Activated naive CD4-positive, alpha-beta T cell treated with anti-CD3 and anti-CD28 coated beads for 36 hours (primary cell): ENCODE data around the gene PATJ. TPM values are rescaled to one million over a fixed set of nuclear protein-coding genes. Genes with fewer than 3 reads are reported as not detected.

Experiments used
- CTCF ChIA-PET: fragments of 350-600 bp; sonication (Branson Sonifier 250); formaldehyde crosslinking; loops from one replicate; lab custom pipeline; 2021; ENCODE audit warnings: antibody characterized with exemption; lab: Charles Lee
- DNase-seq: peaks from one replicate; pipeline ENCODE4 v3.0.0-alpha.2; 2020
- H3K27ac Mint-ChIP-seq: one replicate; pipeline ENCODE4 v1.8.0; 2021; ENCODE audit warnings: mild to moderate bottlenecking, mixed read lengths
- H3K27me3 Mint-ChIP-seq: one replicate; pipeline ENCODE4 v1.8.0; 2021; ENCODE audit warnings: low read depth, mixed read lengths
- H3K36me3 Mint-ChIP-seq: one replicate; pipeline ENCODE4 v1.8.0; 2021; ENCODE audit warnings: low read depth, mixed read lengths
- H3K4me1 Mint-ChIP-seq: one replicate; pipeline ENCODE4 v1.8.0; 2021; ENCODE audit warnings: low read depth, mixed read lengths
- H3K4me3 Mint-ChIP-seq: one replicate; pipeline ENCODE4 v1.8.0; 2021; ENCODE audit warnings: mild to moderate bottlenecking, moderate library complexity, mixed read lengths
- H3K9me3 Mint-ChIP-seq: one replicate; pipeline ENCODE4 v1.8.0; 2021; ENCODE audit warnings: mixed read lengths
- intact Hi-C: fragments of 100-400 bp; cut with micrococcal nuclease; formaldehyde crosslinking; loops from one replicate; pipeline ENCODE4 v1.15.1; 2023
- total RNA-seq, 2 experiments: library from RNA; stranded (reverse); gene quantifications; one replicate each; pipeline ENCODE4 v1.2.3, GENCODE V29; 2021

Gene PATJ
- total RNA-seq, 2 experiments from 2014 or later = 13.3 to 13.5 TPM

GRCh38 chr1:62082456-62083363 is 340.4 kb downstream of the PATJ start:
- peaks cover 2% of the 10 kb centered on the region for H3K36me3 Mint-ChIP-seq
- no peak overlapping the region for H3K27ac Mint-ChIP-seq
- H3K27me3 Mint-ChIP-seq = no peaks in the 10 kb centered on the region
- CTCF ChIA-PET = interaction anchor here (0.5 to 2.4 kb wide), 30 partner anchors 10 to 951 kb away, joined by 3 to 20 read pairs (median 4); no protein-coding TSS in a partner anchor
- no peaks in the 10 kb centered on the region for H3K4me1 Mint-ChIP-seq
- intact Hi-C loops = loop anchor here (1.0 to 5.0 kb wide), 4 partner anchors 49 to 665 kb away; no protein-coding TSS in a partner anchor
- H3K9me3 Mint-ChIP-seq = no peaks in the 10 kb centered on the region
- H3K4me3 Mint-ChIP-seq = no peak overlapping the region
- DNase-seq = peak; percentile 62

GRCh38 chr1:62084310-62084890 is 342.1 kb downstream of the PATJ start:
- Mint-ChIP-seq H3K27me3 (no peaks in the 10 kb centered on the region), H3K9me3 (no peaks in the 10 kb centered on the region), H3K4me1 (no peaks in the 10 kb centered on the region), H3K4me3 (no peak overlapping the region), H3K36me3 (peaks cover 4% of the 10 kb centered on the region), H3K27ac (no peak overlapping the region)
- DNase-seq = no peak
- intact Hi-C loops = loop anchor here (5.0 kb wide), 1 partner anchor 663 kb away; no protein-coding TSS in a partner anchor
- CTCF ChIA-PET = interaction anchor here (0.9 to 1.6 kb wide), 4 partner anchors 9 to 60 kb away, joined by 3 to 4 read pairs (median 3); no protein-coding TSS in a partner anchor

- no peak overlapping the region for H3K4me3 Mint-ChIP-seq
- no peaks in the 10 kb centered on the region for H3K9me3 Mint-ChIP-seq
- no peaks in the 10 kb centered on the region for H3K4me1 Mint-ChIP-seq
- H3K27me3 Mint-ChIP-seq = no peaks in the 10 kb centered on the region
- CTCF ChIA-PET = interaction anchor here (0.6 kb wide), 1 partner anchor 242 kb away, joined by 3 read pairs; no protein-coding TSS in a partner anchor
- peaks cover 4% of the 10 kb centered on the region for H3K36me3 Mint-ChIP-seq
- no peak for DNase-seq
- intact Hi-C loops = no loop called here
- H3K27ac Mint-ChIP-seq = no peak overlapping the region
Measured at GRCh38 chr1:62088439-62088838, 346.2 kb downstream of the PATJ start.

DNA sequence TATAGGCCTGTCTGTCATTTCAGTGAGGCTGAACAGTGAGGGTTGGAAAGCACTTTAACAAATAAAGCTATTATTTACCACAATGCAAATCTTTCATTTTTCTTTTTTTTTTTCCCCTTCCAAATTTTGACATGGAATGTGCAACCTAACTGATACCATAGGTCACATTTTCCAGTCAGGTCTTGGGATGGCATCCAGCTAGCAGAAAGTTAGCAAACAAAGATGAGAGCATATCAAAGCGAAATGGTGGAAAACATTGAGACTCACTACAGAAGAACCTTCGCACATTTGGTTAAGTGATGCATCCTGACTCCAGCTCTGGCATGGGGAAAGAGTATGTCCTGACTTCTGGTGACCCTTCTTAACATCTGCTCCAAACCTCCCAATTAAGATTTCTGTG is 347.3 kb downstream of the PATJ start:
- Mint-ChIP-seq H3K4me1 (no peaks in the 10 kb centered on the region), H3K36me3 (peaks cover 4% of the 10 kb centered on the region), H3K27ac (no peak overlapping the region), H3K9me3 (no peaks in the 10 kb centered on the region), H3K4me3 (no peak overlapping the region), H3K27me3 (no peaks in the 10 kb centered on the region)
- CTCF ChIA-PET = interaction anchor here (0.8 to 1.0 kb wide), 2 partner anchors 13 to 15 kb away, joined by 3 to 4 read pairs; no protein-coding TSS in a partner anchor
- no peak for DNase-seq
- intact Hi-C loops = no loop called here

DNA sequence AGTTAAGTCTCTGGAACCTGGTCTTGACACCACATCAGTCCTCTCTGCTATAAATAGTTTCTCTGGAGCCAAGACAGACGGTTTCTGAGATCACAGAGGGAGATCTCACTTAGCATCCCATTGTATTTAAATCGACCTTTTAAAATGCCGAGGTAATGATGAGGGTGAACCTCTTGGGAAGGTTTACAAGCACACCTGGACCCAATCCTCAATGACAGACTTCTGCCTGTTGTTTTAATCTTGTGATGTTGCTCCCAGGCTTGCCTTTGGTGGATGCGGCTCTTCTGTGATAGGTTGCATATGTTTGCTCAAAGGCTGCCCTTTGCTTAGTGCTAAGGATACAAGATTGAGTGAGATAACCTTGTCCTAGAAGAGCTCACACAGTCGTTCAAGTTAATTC is 347.7 kb downstream of the PATJ start:
- Mint-ChIP-seq H3K4me1 (no peaks in the 10 kb centered on the region), H3K9me3 (no peaks in the 10 kb centered on the region)
- intact Hi-C loops = no loop called here

DNA sequence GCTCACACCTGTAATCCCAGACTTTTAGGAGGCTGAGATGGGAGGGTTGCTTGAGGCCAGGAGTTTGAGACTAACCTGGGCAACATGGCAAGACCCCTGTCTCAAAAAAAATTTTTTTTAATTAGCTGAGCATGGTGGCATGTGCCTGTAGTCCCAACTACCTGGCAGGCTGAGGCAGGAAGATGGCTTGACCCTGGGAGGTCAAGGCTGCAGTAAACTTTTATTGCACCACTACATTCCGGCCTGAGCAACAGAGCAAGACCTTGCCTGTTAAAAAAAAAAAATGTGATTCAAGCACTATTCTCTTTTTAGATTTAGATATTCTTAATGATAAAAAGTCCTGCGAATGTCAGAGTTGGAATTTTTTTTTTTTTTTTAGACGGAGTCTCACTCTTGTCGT is 349.8 kb downstream of the PATJ start:
- CTCF ChIA-PET = interaction anchor here (0.7 to 1.2 kb wide), 4 partner anchors 10 to 194 kb away, joined by 3 to 5 read pairs (median 4); no protein-coding TSS in a partner anchor
- no peaks in the 10 kb centered on the region for H3K27me3 Mint-ChIP-seq
- no peaks in the 10 kb centered on the region for H3K9me3 Mint-ChIP-seq
- peaks cover 7% of the 10 kb centered on the region for H3K36me3 Mint-ChIP-seq
- no peaks in the 10 kb centered on the region for H3K4me1 Mint-ChIP-seq
- no peak for DNase-seq
- intact Hi-C loops = no loop called here
- no peak overlapping the region for H3K27ac Mint-ChIP-seq
- no peak overlapping the region for H3K4me3 Mint-ChIP-seq

More for the DNA sequence above, 347.7 kb downstream of the PATJ start:
- Mint-ChIP-seq H3K27ac (no peak overlapping the region), H3K36me3 (peaks cover 2% of the 10 kb centered on the region), H3K4me3 (no peak overlapping the region), H3K27me3 (no peaks in the 10 kb centered on the region)
- DNase-seq = no peak
- CTCF ChIA-PET = no interaction called here

- no peak overlapping the region for H3K27ac Mint-ChIP-seq
- DNase-seq = no peak
- no peaks in the 10 kb centered on the region for H3K4me1 Mint-ChIP-seq
- peaks cover 9% of the 10 kb centered on the region for H3K36me3 Mint-ChIP-seq
- H3K4me3 Mint-ChIP-seq = no peak overlapping the region
- CTCF ChIA-PET = interaction anchor here (0.7 to 1.6 kb wide), 5 partner anchors 9 to 64 kb away, joined by 3 to 5 read pairs (median 3); no protein-coding TSS in a partner anchor
- intact Hi-C loops = no loop called here
- no peaks in the 10 kb centered on the region for H3K27me3 Mint-ChIP-seq
- H3K9me3 Mint-ChIP-seq = no peaks in the 10 kb centered on the region
Measured at GRCh38 chr1:62093261-62093660, 351.0 kb downstream of the PATJ start.

- H3K36me3 Mint-ChIP-seq = peaks cover 22% of the 10 kb centered on the region
- DNase-seq = no peak
- H3K27ac Mint-ChIP-seq = no peak overlapping the region
- H3K4me1 Mint-ChIP-seq = no peaks in the 10 kb centered on the region
- CTCF ChIA-PET = interaction anchor here (0.5 to 1.0 kb wide), 3 partner anchors 15 to 167 kb away, joined by 3 to 5 read pairs (median 3); no protein-coding TSS in a partner anchor
- H3K9me3 Mint-ChIP-seq = peaks cover 2% of the 10 kb centered on the region
- H3K4me3 Mint-ChIP-seq = no peak overlapping the region
- H3K27me3 Mint-ChIP-seq = no peaks in the 10 kb centered on the region
- intact Hi-C loops = no loop called here
Measured at GRCh38 chr1:62097464-62097863, 355.2 kb downstream of the PATJ start.

- no peak for DNase-seq
- CTCF ChIA-PET = interaction anchor here (1.3 kb wide), 1 partner anchor 17 kb away, joined by 4 read pairs; no protein-coding TSS in a partner anchor
- H3K4me3 Mint-ChIP-seq = no peak overlapping the region
- no peaks in the 10 kb centered on the region for H3K4me1 Mint-ChIP-seq
- H3K9me3 Mint-ChIP-seq = peaks cover 2% of the 10 kb centered on the region
- intact Hi-C loops = no loop called here
- peaks cover 22% of the 10 kb centered on the region for H3K36me3 Mint-ChIP-seq
- H3K27me3 Mint-ChIP-seq = no peaks in the 10 kb centered on the region
- no peak overlapping the region for H3K27ac Mint-ChIP-seq
Measured at GRCh38 chr1:62100442-62100841, 358.2 kb downstream of the PATJ start.

DNA sequence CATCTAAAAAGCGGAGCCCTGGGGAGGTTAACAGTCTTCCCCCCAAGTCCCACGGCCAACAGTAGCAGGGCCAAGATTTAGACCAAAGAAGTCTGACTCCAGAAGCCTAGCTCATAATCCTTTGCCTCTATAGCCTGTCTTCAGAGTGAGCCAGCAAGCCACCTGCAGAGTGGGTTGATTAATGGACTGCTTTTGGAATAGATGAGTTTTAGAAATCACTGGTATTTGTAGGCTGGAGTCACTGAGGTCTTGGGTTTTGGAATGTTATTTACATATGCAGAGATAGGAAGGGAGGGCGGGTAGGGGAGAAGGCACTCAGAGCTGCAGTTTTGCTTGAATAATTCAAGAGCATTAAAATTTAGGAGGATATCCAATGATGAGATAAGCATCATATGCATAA is 361.6 kb downstream of the PATJ start:
- intact Hi-C loops = no loop called here
- Mint-ChIP-seq H3K9me3 (peaks cover 2% of the 10 kb centered on the region), H3K36me3 (peaks cover 14% of the 10 kb centered on the region), H3K4me1 (no peaks in the 10 kb centered on the region), H3K4me3 (no peak overlapping the region), H3K27me3 (no peaks in the 10 kb centered on the region), H3K27ac (no peak overlapping the region)
- no peak for DNase-seq
- CTCF ChIA-PET = no interaction called here

DNA sequence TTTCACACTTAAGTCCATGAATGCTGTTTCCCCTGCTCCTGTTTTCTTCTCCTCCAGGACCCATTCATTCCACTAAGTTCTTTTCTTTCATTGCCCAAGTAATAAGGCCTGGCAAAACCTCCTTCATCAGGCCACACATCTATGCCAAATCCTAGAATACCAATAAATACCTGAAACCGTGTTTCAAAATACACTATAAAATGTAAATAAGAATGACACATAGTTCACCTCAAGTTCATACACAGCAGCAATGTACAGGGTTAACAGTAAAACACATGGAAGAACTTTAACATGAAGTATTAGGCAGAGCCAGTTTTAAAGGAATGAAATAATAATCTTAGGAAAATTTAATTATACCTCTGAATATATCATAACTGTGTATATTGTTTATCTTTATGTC is 365.6 kb downstream of the PATJ start:
- no peaks in the 10 kb centered on the region for H3K27me3 Mint-ChIP-seq
- H3K36me3 Mint-ChIP-seq = peaks cover 2% of the 10 kb centered on the region
- CTCF ChIA-PET = no interaction called here
- H3K4me1 Mint-ChIP-seq = no peaks in the 10 kb centered on the region
- no peak overlapping the region for H3K4me3 Mint-ChIP-seq
- H3K9me3 Mint-ChIP-seq = no peaks in the 10 kb centered on the region
- H3K27ac Mint-ChIP-seq = no peak overlapping the region
- no peak for DNase-seq
- intact Hi-C loops = no loop called here

DNA sequence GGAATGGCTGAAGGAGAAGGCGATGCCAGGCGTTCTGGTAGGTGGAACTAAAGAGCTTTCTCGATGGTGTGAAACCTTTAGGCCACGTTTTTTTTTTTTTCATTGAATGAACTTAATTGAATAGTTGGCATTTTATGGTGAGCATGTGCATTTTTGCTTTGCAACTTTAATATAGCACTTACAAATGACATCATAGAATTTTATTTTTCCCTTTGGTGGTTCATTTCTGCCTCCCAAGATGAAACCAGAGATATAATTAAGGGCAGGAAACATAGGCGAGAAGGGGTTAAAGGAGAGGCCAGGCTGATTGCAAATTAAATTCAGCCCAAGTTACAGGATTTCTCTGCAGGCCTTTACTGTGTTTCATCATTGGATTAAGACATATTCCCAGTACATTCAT is 366.8 kb downstream of the PATJ start:
- no peak for DNase-seq
- CTCF ChIA-PET = no interaction called here
- intact Hi-C loops = no loop called here
- no peak overlapping the region for H3K27ac Mint-ChIP-seq
- H3K36me3 Mint-ChIP-seq = peaks cover 2% of the 10 kb centered on the region
- no peaks in the 10 kb centered on the region for H3K27me3 Mint-ChIP-seq
- H3K9me3 Mint-ChIP-seq = no peaks in the 10 kb centered on the region
- no peak overlapping the region for H3K4me3 Mint-ChIP-seq
- H3K4me1 Mint-ChIP-seq = no peaks in the 10 kb centered on the region
